Liver (tissue), 3 donors: ENCODE results near the gene LRRC28.

Experiments used
- EGR1 ChIP-seq, 2 donors: IDR thresholded peaks; 2 replicates each; pipeline ENCODE4 v1.6.1; 2016 to 2018; ENCODE audit warnings: antibody characterized with exemption in 2 of 2, low read depth in 2 of 2
- FOXA1 ChIP-seq: IDR thresholded peaks from 2 replicates; pipeline ENCODE4 v1.6.1; 2016; ENCODE audit warnings: antibody characterized with exemption
- GABPA ChIP-seq, 2 donors: IDR thresholded peaks in 1 of 2; conservative IDR thresholded peaks in 1 of 2; 2 replicates each; pipeline ENCODE4 v1.6.1; 2016; ENCODE audit warnings: antibody characterized with exemption in 2 of 2, mild to moderate bottlenecking in 1 of 2, moderate library complexity in 1 of 2
- JUND ChIP-seq, 2 donors: IDR thresholded peaks; 2 replicates each; pipeline ENCODE4 v1.6.1; 2016; ENCODE audit warnings: antibody characterized with exemption in 2 of 2
- RAD21 ChIP-seq, 2 donors: IDR thresholded peaks; 2 replicates each; pipeline ENCODE4 v1.6.1; 2016; ENCODE audit warnings: antibody characterized with exemption in 2 of 2, mild to moderate bottlenecking in 2 of 2
- SP1 ChIP-seq: IDR thresholded peaks from 2 replicates; pipeline ENCODE4 v1.6.1; 2018; ENCODE audit warnings: antibody characterized with exemption, mild to moderate bottlenecking
- TAF1 ChIP-seq: conservative IDR thresholded peaks from 2 replicates; pipeline ENCODE4 v1.6.1; 2016; ENCODE audit warnings: antibody characterized with exemption, mild to moderate bottlenecking
- YY1 ChIP-seq: IDR thresholded peaks from 2 replicates; pipeline ENCODE4 v1.6.1; 2016; ENCODE audit warnings: antibody characterized with exemption, mild to moderate bottlenecking
- TF ChIP-seq, protein P1 (sequence below): fragments of 150-350 bp; IDR thresholded peaks from 2 replicates; pipeline ENCODE4 v1.5.1; 2017; ENCODE audit warnings: improper control_type of control experiment, low read depth, low read length; ENCODE audit not compliant: missing input control
- TF ChIP-seq, protein P2 (sequence below): IDR thresholded peaks from 2 replicates; pipeline ENCODE4 v1.6.1; 2016; ENCODE audit warnings: antibody characterized with exemption
- TF ChIP-seq, protein P3 (sequence below): IDR thresholded peaks from 2 replicates; pipeline ENCODE4 v1.6.1; 2016; ENCODE audit warnings: antibody characterized with exemption
- donor health status: healthy.
- donor health status: healthy.

DNA sequence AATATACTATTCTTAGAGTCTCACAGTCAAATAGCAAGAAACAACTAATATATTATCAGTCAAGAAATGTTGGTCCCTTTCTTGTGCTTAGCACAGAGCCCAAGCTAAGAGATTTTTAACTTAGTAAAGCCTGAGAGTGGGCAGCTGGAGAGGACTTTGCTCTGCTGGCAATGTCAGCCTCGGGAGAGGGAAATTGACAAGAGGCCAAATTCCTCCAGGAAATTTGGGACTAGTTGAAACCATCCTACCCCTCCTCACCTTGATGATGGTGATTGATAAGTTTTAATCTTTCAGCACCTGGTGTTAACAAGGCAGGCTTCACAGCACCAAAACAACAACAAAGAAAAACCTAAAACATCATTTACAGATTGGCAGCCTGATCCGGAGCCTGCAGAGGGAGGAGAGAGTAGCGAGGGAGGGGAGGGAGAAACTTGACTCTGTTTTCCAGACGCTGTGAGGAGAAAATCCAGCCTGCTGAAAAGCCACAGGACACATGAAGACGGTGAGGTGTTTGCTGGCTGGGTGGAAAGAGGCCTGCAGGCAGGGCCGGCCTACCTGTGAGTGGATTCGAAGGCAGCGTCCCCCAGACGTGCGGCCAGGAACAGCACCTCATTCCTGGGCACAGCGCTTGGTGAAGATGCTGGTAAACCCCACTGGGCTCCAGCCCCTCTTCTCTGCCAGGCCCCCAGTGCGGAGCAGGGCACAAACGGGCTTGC lies 150.9 kb downstream of the LRRC28 start:
- TF ChIP-seq RAD21 (IDR thresholded peaks at IDR 0.05): peak; percentile 14 to 41
- TF ChIP-seq, protein P1, sequence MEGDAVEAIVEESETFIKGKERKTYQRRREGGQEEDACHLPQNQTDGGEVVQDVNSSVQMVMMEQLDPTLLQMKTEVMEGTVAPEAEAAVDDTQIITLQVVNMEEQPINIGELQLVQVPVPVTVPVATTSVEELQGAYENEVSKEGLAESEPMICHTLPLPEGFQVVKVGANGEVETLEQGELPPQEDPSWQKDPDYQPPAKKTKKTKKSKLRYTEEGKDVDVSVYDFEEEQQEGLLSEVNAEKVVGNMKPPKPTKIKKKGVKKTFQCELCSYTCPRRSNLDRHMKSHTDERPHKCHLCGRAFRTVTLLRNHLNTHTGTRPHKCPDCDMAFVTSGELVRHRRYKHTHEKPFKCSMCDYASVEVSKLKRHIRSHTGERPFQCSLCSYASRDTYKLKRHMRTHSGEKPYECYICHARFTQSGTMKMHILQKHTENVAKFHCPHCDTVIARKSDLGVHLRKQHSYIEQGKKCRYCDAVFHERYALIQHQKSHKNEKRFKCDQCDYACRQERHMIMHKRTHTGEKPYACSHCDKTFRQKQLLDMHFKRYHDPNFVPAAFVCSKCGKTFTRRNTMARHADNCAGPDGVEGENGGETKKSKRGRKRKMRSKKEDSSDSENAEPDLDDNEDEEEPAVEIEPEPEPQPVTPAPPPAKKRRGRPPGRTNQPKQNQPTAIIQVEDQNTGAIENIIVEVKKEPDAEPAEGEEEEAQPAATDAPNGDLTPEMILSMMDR: no peak
- no peak for TF ChIP-seq JUND (IDR thresholded peaks at IDR 0.05)
- TF ChIP-seq SP1: peak; percentile 68
- no peak for TF ChIP-seq FOXA1
- TF ChIP-seq TAF1: no peak
- TF ChIP-seq, protein P2, sequence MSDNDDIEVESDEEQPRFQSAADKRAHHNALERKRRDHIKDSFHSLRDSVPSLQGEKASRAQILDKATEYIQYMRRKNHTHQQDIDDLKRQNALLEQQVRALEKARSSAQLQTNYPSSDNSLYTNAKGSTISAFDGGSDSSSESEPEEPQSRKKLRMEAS: no peak
- TF ChIP-seq, protein P3, sequence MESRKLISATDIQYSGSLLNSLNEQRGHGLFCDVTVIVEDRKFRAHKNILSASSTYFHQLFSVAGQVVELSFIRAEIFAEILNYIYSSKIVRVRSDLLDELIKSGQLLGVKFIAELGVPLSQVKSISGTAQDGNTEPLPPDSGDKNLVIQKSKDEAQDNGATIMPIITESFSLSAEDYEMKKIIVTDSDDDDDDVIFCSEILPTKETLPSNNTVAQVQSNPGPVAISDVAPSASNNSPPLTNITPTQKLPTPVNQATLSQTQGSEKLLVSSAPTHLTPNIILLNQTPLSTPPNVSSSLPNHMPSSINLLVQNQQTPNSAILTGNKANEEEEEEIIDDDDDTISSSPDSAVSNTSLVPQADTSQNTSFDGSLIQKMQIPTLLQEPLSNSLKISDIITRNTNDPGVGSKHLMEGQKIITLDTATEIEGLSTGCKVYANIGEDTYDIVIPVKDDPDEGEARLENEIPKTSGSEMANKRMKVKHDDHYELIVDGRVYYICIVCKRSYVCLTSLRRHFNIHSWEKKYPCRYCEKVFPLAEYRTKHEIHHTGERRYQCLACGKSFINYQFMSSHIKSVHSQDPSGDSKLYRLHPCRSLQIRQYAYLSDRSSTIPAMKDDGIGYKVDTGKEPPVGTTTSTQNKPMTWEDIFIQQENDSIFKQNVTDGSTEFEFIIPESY: no peak
- no peak for TF ChIP-seq YY1
- no peak for TF ChIP-seq GABPA (IDR thresholded peaks at IDR 0.05 in 1 of 2, conservative IDR thresholded peaks at IDR 0.05 in 1 of 2)
- TF ChIP-seq EGR1 (IDR thresholded peaks at IDR 0.05; ENCODE audit: low read depth in 2 of 2): peak in 1 of 2 donors; percentile 33
